COR-L47 (cell line): ENCODE results near the gene KLK2.

ENCODE experiments used
- DNase-seq: peaks from one replicate; lab custom pipeline; 2025; lab: John Stamatoyannopoulos, UW

Gene KLK2

GRCh38 chr19:50924586-50924985, 51.3 kb downstream of the KLK2 start:
- DNase-seq, result no peak

GRCh38 chr19:50925734-50926133, 52.5 kb downstream of the KLK2 start:
- DNase-seq, result no peak

- no peak for DNase-seq
These were observed 52.9 kb downstream of the KLK2 start for GRCh38 chr19:50926144-50926543.

- DNase-seq, result no peak
These were observed 55.6 kb downstream of the KLK2 start for GRCh38 chr19:50928831-50929230.
